NCI-H1105 (cell line): Measurements from ENCODE around the gene CHRNA4.
"Not testable (repeated sequence)": the region's sequence is repeated elsewhere in the genome, so short reads cannot be mapped to it uniquely, and the experiment has no call there.

Source experiments
- DNase-seq: peaks from one replicate; lab custom pipeline; 2025; lab: John Stamatoyannopoulos, UW

Gene CHRNA4

GRCh38 chr20:63348828-63349515 is 12.2 kb downstream of the CHRNA4 start:
- DNase-seq = no peak

- DNase-seq = no peak
Measured at GRCh38 chr20:63347950-63348827, 13.0 kb downstream of the CHRNA4 start.

GRCh38 chr20:63347081-63347741 is 13.9 kb downstream of the CHRNA4 start:
- no peak for DNase-seq

- DNase-seq = no peak
Measured at GRCh38 chr20:63346131-63347080, 14.7 kb downstream of the CHRNA4 start.

- DNase-seq = no peak
Measured at GRCh38 chr20:63345328-63346100, 15.6 kb downstream of the CHRNA4 start.

- no peak for DNase-seq
Measured at GRCh38 chr20:63344616-63345327, 16.4 kb downstream of the CHRNA4 start.

- no peak for DNase-seq
Measured at GRCh38 chr20:63343460-63344445, 17.4 kb downstream of the CHRNA4 start.

GRCh38 chr20:63342561-63343459 is 18.3 kb downstream of the CHRNA4 start:
- DNase-seq = peak; percentile 13

- DNase-seq = not testable (repeated sequence)
Measured at GRCh38 chr20:63340158-63340688, 20.9 kb downstream of the CHRNA4 start.

- not testable (repeated sequence) for DNase-seq
Measured at GRCh38 chr20:63339154-63340094, 21.7 kb downstream of the CHRNA4 start.

- DNase-seq = no peak
Measured at GRCh38 chr20:63337786-63338420, 23.2 kb downstream of the CHRNA4 start.

- DNase-seq = no peak
Measured at GRCh38 chr20:63336232-63336752, 24.9 kb downstream of the CHRNA4 start.

- no peak for DNase-seq
Measured at GRCh38 chr20:63335711-63336110, 25.4 kb downstream of the CHRNA4 start.

GRCh38 chr20:63335060-63335459 is 26.1 kb downstream of the CHRNA4 start:
- not testable (repeated sequence) for DNase-seq

GRCh38 chr20:63334356-63334755 is 26.8 kb downstream of the CHRNA4 start:
- DNase-seq = no peak
